GM18519 (cell line): Measurements from ENCODE around the gene STOM.
A peak's percentile ranks its signal among the peaks of the same experiment; 100 is the strongest.
"Not testable (repeated sequence)": the region's sequence is repeated elsewhere in the genome, so short reads cannot be mapped to it uniquely, and the experiment has no call there.

Source experiments
- ATAC-seq: cut with Tn5 transposase; IDR thresholded peaks from one replicate; pipeline ENCODE4 v1.9.1; 2021; ENCODE audit warnings: mild to moderate bottlenecking, moderate library complexity; ENCODE audit not compliant: unreplicated experiment, low FRiP score

Gene STOM, protein sequence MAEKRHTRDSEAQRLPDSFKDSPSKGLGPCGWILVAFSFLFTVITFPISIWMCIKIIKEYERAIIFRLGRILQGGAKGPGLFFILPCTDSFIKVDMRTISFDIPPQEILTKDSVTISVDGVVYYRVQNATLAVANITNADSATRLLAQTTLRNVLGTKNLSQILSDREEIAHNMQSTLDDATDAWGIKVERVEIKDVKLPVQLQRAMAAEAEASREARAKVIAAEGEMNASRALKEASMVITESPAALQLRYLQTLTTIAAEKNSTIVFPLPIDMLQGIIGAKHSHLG

DNA sequence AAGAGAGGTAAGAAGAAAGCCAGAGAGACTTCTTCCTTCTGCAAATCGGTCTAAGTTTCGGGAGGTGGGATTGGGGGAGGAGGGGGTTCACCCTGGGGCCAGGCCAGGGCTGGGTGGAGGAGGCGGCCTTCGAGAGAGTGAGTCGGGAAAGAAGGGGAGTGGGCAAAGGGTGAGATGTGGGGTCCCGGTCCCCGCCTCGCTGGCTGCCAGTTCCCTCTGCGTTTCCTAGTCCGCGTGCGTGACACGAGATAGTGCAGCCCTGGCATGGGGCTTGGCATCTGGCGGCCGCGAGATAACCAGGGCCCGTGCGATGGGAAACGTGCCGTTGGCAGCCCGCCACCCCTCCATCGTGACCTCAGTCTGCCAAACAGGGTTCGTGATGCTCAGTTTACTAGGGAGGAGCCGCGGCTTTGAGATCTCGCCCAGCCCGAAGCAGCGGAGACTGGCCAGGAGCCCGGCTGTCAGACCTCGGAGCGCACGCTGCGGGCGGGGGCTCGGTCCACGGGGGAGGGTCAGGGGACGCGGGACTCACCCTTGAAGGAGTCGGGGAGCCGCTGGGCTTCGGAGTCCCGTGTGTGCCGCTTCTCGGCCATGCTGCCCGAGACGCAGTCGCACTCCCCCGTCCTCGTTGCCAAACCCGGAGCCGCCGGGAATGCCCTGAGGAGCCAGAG lies at the start of gene STOM:
Gene STOM (minus strand): TSS at position 656 of the 671 bp plus-strand sequence. CDS start 63 bp downstream, at position 593.
- ATAC-seq, result peak; percentile 34

DNA sequence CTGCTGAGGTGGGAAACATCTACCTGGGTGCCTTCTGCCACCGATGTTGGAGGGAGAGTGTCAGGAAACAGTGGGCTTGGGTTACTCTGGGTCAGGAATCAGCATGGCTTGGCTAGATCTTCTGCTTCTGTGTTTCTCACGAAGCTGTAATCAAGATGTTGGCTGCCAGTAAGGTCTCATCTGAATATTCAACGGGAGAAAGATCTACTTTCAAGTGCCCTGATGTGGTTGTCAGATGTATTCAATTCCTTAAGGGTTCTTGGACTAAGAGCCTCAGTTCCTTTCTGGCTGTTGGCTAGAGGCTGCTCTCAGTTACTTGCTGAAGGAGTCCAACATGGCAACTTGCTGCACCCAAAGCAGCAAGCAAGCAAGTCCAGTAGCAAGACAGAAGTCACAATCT lies 41.9 kb upstream of the STOM start:
- no peak for ATAC-seq

DNA sequence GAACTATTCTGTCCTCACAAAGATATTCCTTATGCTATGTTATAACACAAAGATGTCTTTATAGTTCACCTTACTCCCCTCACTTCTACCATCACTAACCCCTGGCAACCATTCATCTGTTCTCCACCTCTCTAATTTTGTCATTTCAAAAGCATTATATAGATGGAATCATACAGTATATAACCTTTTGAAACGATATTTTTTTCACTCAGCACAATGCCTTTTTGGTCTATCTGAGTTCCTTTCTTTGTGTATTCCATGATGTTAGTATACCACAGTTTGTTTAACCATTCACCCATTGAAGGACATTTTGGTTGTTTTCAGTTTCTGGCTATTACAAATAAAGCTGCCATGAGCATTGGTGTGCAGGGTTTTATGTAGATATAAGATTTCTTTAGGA lies 35.8 kb upstream of the STOM start:
- ATAC-seq, result no peak

DNA sequence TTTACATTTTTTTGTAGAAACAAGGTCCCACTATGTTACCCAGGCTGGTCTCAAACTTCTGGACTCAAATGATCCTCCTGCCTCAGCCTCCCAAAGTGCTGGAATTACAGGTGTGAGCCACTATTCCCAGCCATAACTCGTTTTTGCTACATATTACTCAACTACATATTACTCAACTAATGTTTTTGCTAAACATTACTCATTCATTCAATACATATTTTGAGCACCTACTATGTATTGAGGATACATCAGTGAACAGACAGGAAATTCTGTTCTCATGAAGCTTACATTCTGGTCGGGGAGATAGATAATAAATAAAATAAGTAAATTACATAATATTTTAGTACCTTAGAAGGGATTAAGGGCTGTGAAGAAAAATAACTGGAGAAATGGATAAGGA lies 34.9 kb upstream of the STOM start:
- ATAC-seq, result no peak

DNA sequence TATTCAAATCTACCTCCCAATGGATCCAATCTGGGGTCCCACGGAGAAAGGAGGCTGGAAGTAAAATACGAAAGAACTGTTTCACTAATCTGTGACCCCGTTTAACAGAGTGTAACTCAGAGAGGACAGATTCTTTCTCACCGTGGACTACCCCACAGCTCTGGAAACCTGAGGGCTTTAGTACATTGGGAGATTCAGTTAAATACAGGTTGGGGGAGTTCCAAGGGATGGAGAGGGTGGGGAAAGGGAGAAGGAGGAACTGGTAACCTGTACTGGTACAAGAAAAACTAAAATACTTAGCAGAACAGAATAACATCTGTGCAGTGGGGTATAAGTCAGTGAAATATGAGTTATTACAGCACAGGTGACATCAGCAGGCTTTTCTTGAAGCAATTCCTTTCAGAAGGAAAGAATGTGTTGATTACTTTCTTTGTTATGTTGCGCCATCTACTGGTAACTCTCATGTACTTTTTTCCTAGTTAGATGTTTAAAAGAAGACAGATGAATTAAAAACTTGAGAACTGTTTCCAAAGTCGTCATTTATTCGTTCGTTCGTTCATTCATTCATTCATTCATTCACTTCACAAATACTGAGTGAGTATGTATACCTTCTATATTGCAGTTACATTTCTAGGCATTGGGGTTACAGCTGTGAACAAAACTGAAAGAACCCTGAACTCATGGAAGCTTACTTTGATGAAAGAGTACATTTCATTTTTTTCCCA lies 30.0 kb upstream of the STOM start:
- ATAC-seq, result no peak

DNA sequence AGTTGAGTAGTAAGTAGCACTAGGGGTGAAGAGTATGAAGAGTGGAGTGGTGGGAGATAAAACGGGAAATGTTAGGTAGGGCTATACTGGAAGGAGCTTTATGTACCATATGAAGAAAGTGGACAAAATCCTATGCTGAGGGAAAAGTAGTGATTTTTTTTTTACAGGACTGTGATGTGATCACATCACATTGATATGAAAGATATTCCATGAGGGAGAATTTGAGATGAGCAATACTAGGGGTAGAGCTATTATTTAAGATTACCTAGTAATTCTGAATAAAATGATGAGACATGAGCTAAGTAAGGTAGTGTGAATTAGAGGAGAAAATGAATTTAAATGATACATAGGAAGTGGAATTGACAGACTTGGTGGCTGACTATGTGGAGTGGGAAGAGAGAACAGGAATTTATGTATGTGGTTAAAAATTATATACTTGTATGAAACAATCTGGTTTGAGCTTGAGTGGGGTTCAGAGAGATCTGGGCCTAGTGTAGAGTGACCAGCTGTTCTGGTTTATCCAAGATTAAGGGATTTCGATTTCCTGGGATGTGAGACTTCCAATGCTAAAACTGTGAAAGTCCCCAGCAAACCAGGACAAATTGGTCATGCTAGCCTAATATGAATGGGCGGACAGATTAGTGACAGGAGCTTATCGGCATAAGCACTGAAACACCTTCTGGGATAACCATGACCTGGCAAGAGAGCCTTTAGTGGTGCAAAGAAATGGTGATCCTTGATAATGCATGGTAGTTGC lies 29.3 kb upstream of the STOM start:
- ATAC-seq, result no peak

GRCh38 chr9:121398374-121398773 lies 28.3 kb upstream of the STOM start:
- no peak for ATAC-seq

GRCh38 chr9:121397277-121397676 lies 27.2 kb upstream of the STOM start:
- not testable (repeated sequence) for ATAC-seq

- no peak for ATAC-seq
Observed at GRCh38 chr9:121395558-121395957, 25.5 kb upstream of the STOM start.

GRCh38 chr9:121394292-121394691 lies 24.2 kb upstream of the STOM start:
- no peak for ATAC-seq

GRCh38 chr9:121393318-121393717 lies 23.3 kb upstream of the STOM start:
- ATAC-seq, result no peak

DNA sequence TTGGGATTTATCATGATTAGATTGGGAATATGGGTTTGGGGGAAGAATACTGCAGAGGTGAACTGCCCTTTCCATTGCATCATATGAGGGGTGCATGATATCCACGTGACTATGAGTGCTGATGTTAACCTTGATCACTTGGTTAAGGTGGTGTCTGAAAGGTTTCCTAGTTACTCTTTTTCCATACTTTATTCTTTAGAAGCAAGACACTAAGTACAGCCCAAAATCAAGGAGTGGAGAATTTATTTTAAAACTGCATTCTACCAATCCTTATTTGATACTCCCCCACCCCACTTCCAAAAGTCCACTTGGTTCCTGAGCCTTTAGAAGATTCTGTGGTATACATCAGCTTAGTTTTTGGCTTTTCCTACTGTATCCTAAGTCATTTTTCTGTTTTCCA lies 20.3 kb upstream of the STOM start:
- ATAC-seq, result no peak

DNA sequence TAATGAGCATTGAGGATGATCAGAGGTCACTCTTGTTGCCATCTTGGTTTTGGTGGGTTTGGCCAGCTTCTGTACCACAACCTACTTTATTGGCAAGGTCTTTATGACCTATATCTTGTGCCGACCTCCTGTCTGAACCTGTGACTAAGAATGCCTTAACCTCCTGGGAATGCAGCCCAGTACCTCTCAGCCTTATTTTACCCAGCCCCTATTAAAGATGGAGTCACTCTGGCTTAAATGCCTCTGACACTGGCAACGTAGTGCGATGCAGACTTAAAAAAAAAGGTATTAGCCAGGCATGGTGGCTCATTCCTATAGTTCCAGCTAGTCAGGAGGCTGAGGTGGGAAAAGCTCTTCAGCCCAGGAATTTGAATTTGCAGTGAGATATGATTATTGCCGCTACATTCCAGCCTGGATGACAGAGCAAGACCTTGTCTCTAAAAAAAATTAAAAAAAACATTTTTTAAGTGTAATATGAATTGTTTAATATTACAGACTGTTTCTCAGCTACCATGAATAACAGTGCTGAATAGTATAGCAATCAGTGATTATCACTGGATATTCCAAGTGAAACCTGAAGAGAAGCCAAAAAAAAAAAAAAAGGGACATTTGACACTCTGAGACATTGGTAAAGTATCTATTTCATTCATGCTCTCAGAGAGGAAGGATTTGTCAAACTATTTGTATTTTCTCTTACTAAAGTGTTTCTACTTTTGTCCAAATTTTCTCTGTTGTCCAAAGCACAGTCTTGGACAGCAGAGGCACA lies 18.3 kb upstream of the STOM start:
- no peak for ATAC-seq

DNA sequence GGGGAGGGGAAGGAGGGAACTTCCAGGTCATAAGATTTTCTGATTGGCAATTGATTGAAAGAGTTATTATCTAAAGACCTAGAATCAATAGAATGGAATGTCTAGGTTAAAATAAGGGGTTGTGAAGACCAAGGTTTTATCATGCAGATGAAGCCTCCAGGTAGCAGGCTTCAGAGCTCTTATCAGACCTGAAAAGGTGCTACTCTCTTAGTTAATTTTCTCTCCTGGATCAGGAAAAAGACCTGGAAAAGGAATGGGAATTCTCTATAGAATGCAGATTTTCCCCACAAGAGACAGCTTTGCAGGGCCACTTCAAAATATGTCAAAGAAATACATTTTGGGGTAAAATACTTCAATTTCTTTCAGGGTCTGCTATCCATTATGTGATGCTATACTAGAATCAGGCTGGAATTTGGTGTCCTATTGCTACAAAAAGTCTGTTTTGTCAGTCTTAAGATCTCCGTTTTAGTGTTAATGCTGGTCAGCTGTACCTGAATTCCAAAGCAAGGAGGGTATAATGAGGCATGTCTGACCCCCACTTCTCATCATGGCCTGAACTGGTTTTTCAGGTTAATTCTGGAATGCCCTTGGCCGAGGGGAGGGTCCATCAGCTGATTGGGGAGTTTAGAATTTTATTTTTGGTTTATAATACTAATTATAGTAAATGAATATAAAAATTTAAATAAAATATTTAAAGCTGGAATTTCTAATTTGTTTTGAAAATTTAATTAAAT lies 16.6 kb upstream of the STOM start:
- ATAC-seq, result no peak

DNA sequence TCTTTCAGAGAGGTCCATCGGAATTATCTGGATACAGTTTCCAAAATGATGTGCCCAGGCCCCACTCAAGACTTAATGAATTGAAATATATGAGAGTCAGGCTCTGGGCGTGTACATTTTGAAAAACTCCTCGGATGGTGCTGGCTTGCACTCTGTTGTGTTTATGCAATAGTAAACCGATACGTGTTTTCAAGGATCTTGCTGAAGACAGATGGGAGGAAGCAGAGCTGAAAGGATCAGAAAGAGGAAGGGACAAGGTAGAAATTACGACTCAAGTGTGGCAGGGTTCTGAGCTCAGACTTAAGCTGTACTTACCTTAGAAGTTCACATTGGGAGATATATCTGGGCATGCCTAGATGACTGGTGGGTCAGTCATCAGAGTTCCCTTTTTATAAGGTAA lies 13.7 kb upstream of the STOM start:
- no peak for ATAC-seq

GRCh38 chr9:121380846-121381245 lies 10.8 kb upstream of the STOM start:
- ATAC-seq, result no peak

DNA sequence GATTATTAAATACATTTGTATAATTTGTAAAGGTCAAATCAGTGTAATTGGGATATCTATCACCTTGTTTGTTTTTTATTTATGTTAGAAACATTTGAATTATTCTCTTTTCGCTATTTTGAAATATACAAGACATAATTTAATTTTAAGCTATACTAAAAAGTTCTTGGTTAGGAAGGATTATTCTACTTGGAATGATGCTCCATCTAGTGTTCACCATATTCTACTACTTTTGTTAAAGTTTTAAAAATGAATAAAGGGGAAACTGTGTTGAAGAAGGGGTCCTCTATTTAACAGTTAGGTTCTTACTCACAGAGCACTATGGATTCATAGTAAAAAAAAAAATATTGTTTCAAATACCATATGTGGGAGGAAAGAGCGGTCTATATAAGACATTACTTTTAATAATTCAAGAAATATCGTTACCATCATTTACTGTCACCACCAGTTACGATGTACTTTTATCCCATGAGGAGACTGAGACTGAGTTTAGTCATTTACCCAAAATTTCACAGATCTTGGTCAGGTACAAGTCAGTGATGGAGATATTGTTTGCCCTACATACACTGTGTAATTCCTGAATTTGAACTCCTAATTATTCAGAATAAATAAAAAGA lies 6.3 kb upstream of the STOM start:
- no peak for ATAC-seq

GRCh38 chr9:121373011-121373729 lies 3.1 kb upstream of the STOM start:
- no peak for ATAC-seq
